Measurements from ENCODE around the gene KIF13A. TPM values are rescaled to one million over a fixed set of nuclear protein-coding genes. Genes with fewer than 3 reads are reported as not detected.

Gene KIF13A
- total RNA-seq, 1 experiment from 2014 or later, result 52.2 TPM

GRCh38 chr6:18034798-18035202 lies 47.4 kb upstream of the KIF13A start:
- Histone ChIP-seq H3K4me1 (replicated peaks; ENCODE audit: insufficient read depth) (peaks cover 9% of the 10 kb centered on the region), H3K9me2 (ENCODE audit: insufficient read depth) (no peaks in the 10 kb centered on the region), H3K9me3 (ENCODE audit: insufficient read depth, low read depth) (peaks cover 10% of the 10 kb centered on the region; the same call in 1 of the 2 replicates), H3F3A (ENCODE audit: insufficient read depth, low read depth) (0 out of 2 replicates have a peak, but pooled peaks cover 5% of the 10 kb centered on the region), H3K36me3 (ENCODE audit: low read depth) (no peaks in the 10 kb centered on the region), H2AFZ (no peak overlapping the region), H3K4me2 (no peak overlapping the region), H3K4me3 (no peak overlapping the region), H3K27ac (no peak overlapping the region), H4K20me1 (ENCODE audit: insufficient read depth) (no peaks in the 10 kb centered on the region; the same call in 1 of the 2 replicates), H3K27me3 (ENCODE audit: insufficient read depth, low read depth) (no peaks in the 10 kb centered on the region), H3K79me2 (ENCODE audit: low read depth) (no peaks in the 10 kb centered on the region)
- no peak for TF ChIP-seq CTCF (conservative IDR thresholded peaks at IDR 0.05)
- TF ChIP-seq EZH2 (IDR thresholded peaks at IDR 0.05; ENCODE audit: low read depth), result no peak
- intact Hi-C loops (cut with micrococcal nuclease; ENCODE audit: unreplicated experiment), result no loop called here
- no TSS peak for BruUV-seq (replicated peaks)
- POLR2A ChIA-PET (ENCODE audit: unreplicated experiment), result no interaction called here
- no peak for DNase-seq
- CTCF ChIA-PET, result no interaction called here

GRCh38 chr6:18031680-18032256 lies 44.3 kb upstream of the KIF13A start:
- Histone ChIP-seq H3K4me1 (replicated peaks; ENCODE audit: insufficient read depth) (no peaks in the 10 kb centered on the region), H3K4me2 (no peak overlapping the region), H3K4me3 (no peak overlapping the region), H3K27me3 (ENCODE audit: insufficient read depth, low read depth) (no peaks in the 10 kb centered on the region), H3K9me2 (ENCODE audit: insufficient read depth) (no peaks in the 10 kb centered on the region), H3K9me3 (ENCODE audit: insufficient read depth, low read depth) (peaks cover 4% of the 10 kb centered on the region; the same call in 1 of the 2 replicates), H3K36me3 (ENCODE audit: low read depth) (no peaks in the 10 kb centered on the region), H2AFZ (no peak overlapping the region), H3K27ac (no peak overlapping the region), H3F3A (ENCODE audit: insufficient read depth, low read depth) (0 out of 2 replicates have a peak, but pooled peaks cover 5% of the 10 kb centered on the region), H4K20me1 (ENCODE audit: insufficient read depth) (no peaks in the 10 kb centered on the region), H3K79me2 (ENCODE audit: low read depth) (no peaks in the 10 kb centered on the region)
- intact Hi-C loops (cut with micrococcal nuclease; ENCODE audit: unreplicated experiment), result no loop called here
- no peak for DNase-seq
- ChIA-PET POLR2A (ENCODE audit: unreplicated experiment) (no interaction called here), CTCF (no interaction called here)
- BruUV-seq (replicated peaks), result no TSS peak
- TF ChIP-seq EZH2 (IDR thresholded peaks at IDR 0.05; ENCODE audit: low read depth) (no peak), CTCF (conservative IDR thresholded peaks at IDR 0.05) (no peak)

- no peak overlapping the region for H2AFZ ChIP-seq
- 0 out of 2 replicates have a peak, but pooled peaks cover 5% of the 10 kb centered on the region for H3F3A ChIP-seq (ENCODE audit: insufficient read depth, low read depth)
- H4K20me1 ChIP-seq (ENCODE audit: insufficient read depth), result no peaks in the 10 kb centered on the region
- no peaks in the 10 kb centered on the region for H3K27me3 ChIP-seq (ENCODE audit: insufficient read depth, low read depth)
- intact Hi-C loops (cut with micrococcal nuclease; ENCODE audit: unreplicated experiment), result no loop called here
- no TSS peak for BruUV-seq (replicated peaks)
- H3K9me2 ChIP-seq (ENCODE audit: insufficient read depth), result no peaks in the 10 kb centered on the region
- H3K36me3 ChIP-seq (ENCODE audit: low read depth), result no peaks in the 10 kb centered on the region
- no peaks in the 10 kb centered on the region for H3K79me2 ChIP-seq (ENCODE audit: low read depth)
- TF ChIP-seq EZH2 (IDR thresholded peaks at IDR 0.05; ENCODE audit: low read depth), result no peak
- TF ChIP-seq CTCF (conservative IDR thresholded peaks at IDR 0.05), result no peak
- no peaks in the 10 kb centered on the region for H3K4me1 ChIP-seq (replicated peaks; ENCODE audit: insufficient read depth)
- no peak overlapping the region for H3K4me3 ChIP-seq
- POLR2A ChIA-PET (ENCODE audit: unreplicated experiment), result no interaction called here
- CTCF ChIA-PET, result no interaction called here
- no peak overlapping the region for H3K4me2 ChIP-seq
- no peak for DNase-seq
- H3K27ac ChIP-seq, result no peak overlapping the region
- peaks cover 4% of the 10 kb centered on the region; the same call in 1 of the 2 replicates for H3K9me3 ChIP-seq (ENCODE audit: insufficient read depth, low read depth)
Observed at GRCh38 chr6:18031189-18031588, 43.8 kb upstream of the KIF13A start.
